SK-N-SH (cell line): ENCODE results near the gene ZMIZ1. TPM values are rescaled to one million over a fixed set of nuclear protein-coding genes. Genes with fewer than 3 reads are reported as not detected.

ENCODE experiments used
- CTCF ChIA-PET: fragments of 300-600, 350-600 bp; formaldehyde crosslinking; extraction: SDS; loops from one replicate; lab custom pipeline; 2021; lab: Yijun Ruan, JAX
- POLR2A ChIA-PET: fragments of 350-600 bp; sonication (Branson Sonifier 250); formaldehyde crosslinking; extraction: SDS; loops from one replicate; lab custom pipeline; 2020; ENCODE audit warnings: antibody characterized with exemption, inconsistent platforms; lab: Yijun Ruan, JAX
- DNase-seq: peaks from one replicate; pipeline ENCODE4 v3.0.0; 2012
- H2AFZ ChIP-seq: fragments of 200-600 bp; sonication (generic); 2 replicates; pipeline ENCODE4 v1.8.1; 2016; ENCODE audit warnings: antibody characterized with exemption, mild to moderate bottlenecking, low read depth
- H3F3A ChIP-seq: fragments of 200-600 bp; sonication (generic); replicated peaks from 2 replicates; pipeline ENCODE3; 2016; ENCODE audit warnings: antibody characterized with exemption, mild to moderate bottlenecking; ENCODE audit not compliant: insufficient read depth
- H3K27ac ChIP-seq, 2 experiments: fragments of 200-500 bp in 1 of 2; fragments of 200-600 bp in 1 of 2; sonication (Bioruptor generic) in 1 of 2; sonication (generic), shearing (Covaris generic) in 1 of 2; 2 replicates each; pipeline versions ENCODE4 v1.5.1 to v1.6.1; 2014 to 2016; ENCODE audit warnings: low read depth in 2 of 2, inconsistent platforms in 1 of 2, low read length in 1 of 2, mild to moderate bottlenecking in 1 of 2, mixed read lengths in 1 of 2
- H3K27me3 ChIP-seq: fragments of 200-600 bp; sonication (generic), shearing (Covaris generic); 2 replicates; pipeline ENCODE4 v1.6.1; 2016; ENCODE audit warnings: mixed run types; ENCODE audit not compliant: insufficient read depth
- H3K36me3 ChIP-seq, 2 experiments: fragments of 200-500 bp in 1 of 2; fragments of 200-600 bp in 1 of 2; sonication (Bioruptor generic) in 1 of 2; sonication (generic) in 1 of 2; replicated peaks in 1 of 2; 2 replicates each; pipeline versions ENCODE3 to v1.5.1; 2014 to 2016; ENCODE audit warnings: low read length in 1 of 2, mild to moderate bottlenecking in 1 of 2; ENCODE audit not compliant: insufficient read depth in 2 of 2, control insufficient read depth in 1 of 2
- H3K4me1 ChIP-seq, 2 experiments: fragments of 200-500 bp in 1 of 2; fragments of 200-600 bp in 1 of 2; sonication (Bioruptor generic) in 1 of 2; sonication (generic), shearing (Covaris generic) in 1 of 2; 2 replicates each; pipeline versions ENCODE4 v1.5.1 to v1.6.1; 2014 to 2016; ENCODE audit warnings: low read depth in 1 of 2, low read length in 1 of 2, mixed run types in 1 of 2; ENCODE audit not compliant: insufficient read depth in 2 of 2, control insufficient read depth in 1 of 2
- H3K4me2 ChIP-seq: fragments of 200-600 bp; sonication (generic), shearing (Covaris generic); 2 replicates; pipeline ENCODE4 v1.6.1; 2017; ENCODE audit warnings: mixed run types
- H3K4me3 ChIP-seq, 2 experiments: fragments of 200-500 bp in 1 of 2; fragments of 200-600 bp in 1 of 2; sonication (Bioruptor generic) in 1 of 2; sonication (generic), shearing (Covaris generic) in 1 of 2; 2 replicates each; pipeline versions ENCODE4 v1.5.1 to v1.8.1; 2014 to 2016; ENCODE audit warnings: low read depth in 2 of 2, inconsistent platforms in 1 of 2, low read length in 1 of 2, mild to moderate bottlenecking in 1 of 2, mixed read lengths in 1 of 2, moderate library complexity in 1 of 2
- H3K79me2 ChIP-seq: fragments of 200-600 bp; sonication (generic); 2 replicates; pipeline ENCODE4 v1.8.1; 2017; ENCODE audit warnings: mild to moderate bottlenecking; ENCODE audit not compliant: insufficient read depth
- H3K9ac ChIP-seq: fragments of 200-600 bp; sonication (generic); 2 replicates; pipeline ENCODE4 v1.6.1; 2017; ENCODE audit warnings: mixed run types
- H3K9me2 ChIP-seq: fragments of 200-600 bp; sonication (generic); 2 replicates; pipeline ENCODE4 v1.6.1; 2017; ENCODE audit warnings: mixed run types
- H3K9me3 ChIP-seq: fragments of 200-600 bp; sonication (generic); 2 replicates; pipeline ENCODE4 v1.6.1; 2017; ENCODE audit warnings: mixed run types, mild to moderate bottlenecking, moderate library complexity
- H4K20me1 ChIP-seq: fragments of 200-600 bp; sonication (generic); 2 replicates; pipeline ENCODE4 v1.6.1; 2017; ENCODE audit warnings: mild to moderate bottlenecking, mixed run types; ENCODE audit not compliant: insufficient read depth
- CHD2 ChIP-seq: fragments of 150-350 bp; IDR thresholded peaks from 2 replicates; pipeline ENCODE4 v1.6.1; 2018; ENCODE audit warnings: low read length; ENCODE audit not compliant: partially characterized antibody
- EZH2phosphoT487 ChIP-seq: fragments of 200-600 bp; sonication (generic); IDR thresholded peaks from 2 replicates; pipeline ENCODE4 v1.6.1; 2017; ENCODE audit warnings: low read depth, mixed run types, mild to moderate bottlenecking, antibody characterized with exemption, moderate library complexity, borderline replicate concordance
- FOSL2 ChIP-seq: IDR thresholded peaks from 2 replicates; pipeline ENCODE4 v1.4.0; 2012; ENCODE audit warnings: low read depth, mild to moderate bottlenecking, moderate library complexity, borderline replicate concordance
- FOXM1 ChIP-seq: IDR thresholded peaks from 2 replicates; pipeline ENCODE4 v1.4.0; 2012; ENCODE audit warnings: low read depth, mild to moderate bottlenecking
- JUND ChIP-seq: IDR thresholded peaks from 2 replicates; pipeline ENCODE4 v1.4.0; 2012
- NFIC ChIP-seq: IDR thresholded peaks from 2 replicates; pipeline ENCODE4 v1.4.0; 2012; ENCODE audit warnings: borderline replicate concordance
- POLR2AphosphoS5 ChIP-seq: IDR thresholded peaks from 2 replicates; pipeline ENCODE4 v1.6.1; 2012; ENCODE audit warnings: low read depth, low read length
- RAD21 ChIP-seq: IDR thresholded peaks from 2 replicates; pipeline ENCODE4 v1.6.1; 2012; ENCODE audit warnings: mild to moderate bottlenecking, low read length
- RCOR1 ChIP-seq: fragments of 150-350 bp; IDR thresholded peaks from 2 replicates; pipeline ENCODE4 v1.6.1; 2017; ENCODE audit warnings: antibody characterized with exemption, low read length
- RFX5 ChIP-seq: IDR thresholded peaks from 2 replicates; pipeline ENCODE4 v1.6.1; 2012; ENCODE audit warnings: mild to moderate bottlenecking, improper control_type of control experiment, low read length
- SIN3A ChIP-seq: IDR thresholded peaks from 2 replicates; pipeline ENCODE4 v1.6.1; 2012; ENCODE audit warnings: low read depth, mild to moderate bottlenecking, low read length, moderate library complexity, borderline replicate concordance
- TAF1 ChIP-seq: IDR thresholded peaks from 2 replicates; pipeline ENCODE4 v1.6.1; 2012; ENCODE audit warnings: low read depth, mild to moderate bottlenecking, low read length, moderate library complexity, borderline replicate concordance
- YY1 ChIP-seq: IDR thresholded peaks from 2 replicates; pipeline ENCODE4 v1.4.0; 2012; ENCODE audit warnings: low read depth, mild to moderate bottlenecking
- WGBS: methylation state at CpG from one replicate; pipeline ENCODE4 v1.1.6; 2017; ENCODE audit warnings: low lambda C conversion rate; 5-methylcytosine and 5-hydroxymethylcytosine counted together
- polyA plus RNA-seq, 3 experiments: library from polyadenylated mRNA; depleted of rRNA; stranded (reverse); fragments of >200 nt; gene quantifications; 2 replicates each; pipeline ENCODE4 v1.2.3, GENCODE V29; 2012
- TF ChIP-seq, protein P1 (sequence below): IDR thresholded peaks from 2 replicates; pipeline ENCODE4 v1.6.1; 2012; ENCODE audit warnings: mild to moderate bottlenecking, low read depth, low read length, moderate library complexity

ZMIZ1 gene
- polyA plus RNA-seq, 1 of the 3 experiments (the other 2 are of a cell fraction): 23.5 TPM

DNA sequence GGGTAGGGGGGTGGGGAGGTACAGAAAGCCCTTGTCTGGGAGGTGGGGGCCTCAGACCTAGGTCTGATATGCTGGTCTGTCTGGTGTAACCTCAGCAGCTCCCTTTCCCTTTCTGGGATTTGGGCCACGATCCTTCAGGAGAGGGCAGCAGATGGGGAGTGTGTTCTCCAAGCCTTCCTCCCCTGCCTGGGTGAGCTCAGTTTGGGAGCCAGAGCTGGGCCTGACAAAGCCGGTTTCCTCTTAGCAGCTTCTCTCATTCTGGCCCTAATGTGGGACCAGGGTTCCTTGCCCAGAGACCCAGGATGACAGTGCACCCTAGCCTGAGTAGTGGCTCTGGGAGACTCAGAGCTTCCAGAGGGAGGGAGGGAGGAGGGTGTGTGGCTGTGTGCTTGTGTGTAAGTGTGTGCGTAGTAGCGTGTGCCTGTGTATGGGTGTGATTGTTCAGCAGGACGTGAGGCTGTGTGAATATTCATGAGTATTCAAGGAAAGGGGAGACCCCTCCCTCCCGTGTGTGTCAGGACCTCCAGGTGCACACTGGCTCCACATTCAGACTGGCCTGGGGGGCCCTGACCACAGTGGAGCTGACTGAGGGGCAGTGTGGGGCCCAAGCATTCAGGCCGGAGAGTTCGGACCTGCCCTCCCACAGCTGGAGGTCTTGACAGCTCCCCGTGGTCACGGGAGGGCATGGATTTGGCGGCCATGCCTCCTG is 96.5 kb downstream of the ZMIZ1 start (continued):
- TF ChIP-seq EZH2phosphoT487 (no peak), FOXM1 (no peak), RFX5 (no peak)

DNA sequence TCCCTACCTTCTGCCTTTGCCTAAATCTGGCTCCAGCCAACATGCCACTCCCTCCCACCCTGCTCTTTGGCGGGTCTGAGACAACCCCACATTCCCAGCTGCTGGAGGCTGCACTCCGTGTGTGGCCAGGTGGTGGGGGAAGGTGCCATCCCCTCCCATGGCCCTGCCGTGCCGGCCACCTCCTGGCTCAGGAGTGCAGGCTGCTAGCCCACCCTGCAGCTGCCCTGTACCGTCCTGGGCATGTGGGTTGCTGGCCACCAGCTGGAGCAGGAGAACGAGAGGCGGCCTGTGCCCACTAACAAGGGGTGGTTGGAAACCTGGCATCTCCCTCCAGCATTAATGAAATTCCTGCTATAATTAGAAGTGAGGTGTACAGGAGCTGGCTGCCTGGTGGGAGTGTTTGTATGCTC is 97.6 kb downstream of the ZMIZ1 start:
- peak overlapping the region in 1 of 2 experiments; percentile 61; a peak in 2 of 4 replicates for H3K27ac ChIP-seq
- no peak overlapping the region for H2AFZ ChIP-seq
- H3K9me3 ChIP-seq: no peaks in the 10 kb centered on the region
- no peaks in the 10 kb centered on the region for H3K27me3 ChIP-seq
- H3K4me1 ChIP-seq: peaks cover 3 to 87% of the 10 kb centered on the region in 2 experiments; a peak in 2 of 4 replicates
- CTCF ChIA-PET: interaction anchor here (0.8 to 3.4 kb wide), 2 partner anchors 30 to 856 kb away, joined by 3 to 22 read pairs; no protein-coding TSS in a partner anchor
- no peaks in the 10 kb centered on the region for H3F3A ChIP-seq
- H3K9me2 ChIP-seq: no peaks in the 10 kb centered on the region
- H3K79me2 ChIP-seq: peaks cover 53% of the 10 kb centered on the region
- H3K4me3 ChIP-seq: no peak overlapping the region
- H3K9ac ChIP-seq: no peak overlapping the region
- H4K20me1 ChIP-seq: no peaks in the 10 kb centered on the region
- H3K36me3 ChIP-seq: peaks cover 11 to 48% of the 10 kb centered on the region in 2 experiments
- no peak overlapping the region for H3K4me2 ChIP-seq
- POLR2A ChIA-PET: interaction anchor here (1.0 to 1.5 kb wide), 2 partner anchors 11 to 176 kb away, joined by 3 to 5 read pairs; no protein-coding TSS in a partner anchor
- WGBS: 93% methylated on average over 3 of the region's 7 CpGs
- DNase-seq: no peak
- TF ChIP-seq YY1: no peak
- TF ChIP-seq TAF1: no peak
- no peak for TF ChIP-seq FOSL2
- TF ChIP-seq FOXM1: no peak
- TF ChIP-seq POLR2AphosphoS5: no peak
- no peak for TF ChIP-seq RCOR1
- TF ChIP-seq, protein P1, sequence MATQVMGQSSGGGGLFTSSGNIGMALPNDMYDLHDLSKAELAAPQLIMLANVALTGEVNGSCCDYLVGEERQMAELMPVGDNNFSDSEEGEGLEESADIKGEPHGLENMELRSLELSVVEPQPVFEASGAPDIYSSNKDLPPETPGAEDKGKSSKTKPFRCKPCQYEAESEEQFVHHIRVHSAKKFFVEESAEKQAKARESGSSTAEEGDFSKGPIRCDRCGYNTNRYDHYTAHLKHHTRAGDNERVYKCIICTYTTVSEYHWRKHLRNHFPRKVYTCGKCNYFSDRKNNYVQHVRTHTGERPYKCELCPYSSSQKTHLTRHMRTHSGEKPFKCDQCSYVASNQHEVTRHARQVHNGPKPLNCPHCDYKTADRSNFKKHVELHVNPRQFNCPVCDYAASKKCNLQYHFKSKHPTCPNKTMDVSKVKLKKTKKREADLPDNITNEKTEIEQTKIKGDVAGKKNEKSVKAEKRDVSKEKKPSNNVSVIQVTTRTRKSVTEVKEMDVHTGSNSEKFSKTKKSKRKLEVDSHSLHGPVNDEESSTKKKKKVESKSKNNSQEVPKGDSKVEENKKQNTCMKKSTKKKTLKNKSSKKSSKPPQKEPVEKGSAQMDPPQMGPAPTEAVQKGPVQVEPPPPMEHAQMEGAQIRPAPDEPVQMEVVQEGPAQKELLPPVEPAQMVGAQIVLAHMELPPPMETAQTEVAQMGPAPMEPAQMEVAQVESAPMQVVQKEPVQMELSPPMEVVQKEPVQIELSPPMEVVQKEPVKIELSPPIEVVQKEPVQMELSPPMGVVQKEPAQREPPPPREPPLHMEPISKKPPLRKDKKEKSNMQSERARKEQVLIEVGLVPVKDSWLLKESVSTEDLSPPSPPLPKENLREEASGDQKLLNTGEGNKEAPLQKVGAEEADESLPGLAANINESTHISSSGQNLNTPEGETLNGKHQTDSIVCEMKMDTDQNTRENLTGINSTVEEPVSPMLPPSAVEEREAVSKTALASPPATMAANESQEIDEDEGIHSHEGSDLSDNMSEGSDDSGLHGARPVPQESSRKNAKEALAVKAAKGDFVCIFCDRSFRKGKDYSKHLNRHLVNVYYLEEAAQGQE: no peak
- no peak for TF ChIP-seq SIN3A
- no peak for TF ChIP-seq RAD21
- no peak for TF ChIP-seq NFIC
- no peak for TF ChIP-seq RFX5
- TF ChIP-seq CHD2: no peak
- no peak for TF ChIP-seq JUND
